WI38 (cell line): ENCODE data around the gene PRDM12.

Source experiments
- H3K4me3 ChIP-seq: 2 replicates; pipeline ENCODE4 v1.5.1; 2011; ENCODE audit warnings: low read depth, mild to moderate bottlenecking, control low read depth, low read length
- TF ChIP-seq, protein P1 (sequence below): IDR thresholded peaks from 2 replicates; pipeline ENCODE4 v1.5.1; 2012; ENCODE audit warnings: low read depth, mild to moderate bottlenecking, control low read depth, low read length

The PRDM12 gene

GRCh38 chr9:130692321-130692720 lies 27.9 kb downstream of the PRDM12 start:
- TF ChIP-seq, protein P1, sequence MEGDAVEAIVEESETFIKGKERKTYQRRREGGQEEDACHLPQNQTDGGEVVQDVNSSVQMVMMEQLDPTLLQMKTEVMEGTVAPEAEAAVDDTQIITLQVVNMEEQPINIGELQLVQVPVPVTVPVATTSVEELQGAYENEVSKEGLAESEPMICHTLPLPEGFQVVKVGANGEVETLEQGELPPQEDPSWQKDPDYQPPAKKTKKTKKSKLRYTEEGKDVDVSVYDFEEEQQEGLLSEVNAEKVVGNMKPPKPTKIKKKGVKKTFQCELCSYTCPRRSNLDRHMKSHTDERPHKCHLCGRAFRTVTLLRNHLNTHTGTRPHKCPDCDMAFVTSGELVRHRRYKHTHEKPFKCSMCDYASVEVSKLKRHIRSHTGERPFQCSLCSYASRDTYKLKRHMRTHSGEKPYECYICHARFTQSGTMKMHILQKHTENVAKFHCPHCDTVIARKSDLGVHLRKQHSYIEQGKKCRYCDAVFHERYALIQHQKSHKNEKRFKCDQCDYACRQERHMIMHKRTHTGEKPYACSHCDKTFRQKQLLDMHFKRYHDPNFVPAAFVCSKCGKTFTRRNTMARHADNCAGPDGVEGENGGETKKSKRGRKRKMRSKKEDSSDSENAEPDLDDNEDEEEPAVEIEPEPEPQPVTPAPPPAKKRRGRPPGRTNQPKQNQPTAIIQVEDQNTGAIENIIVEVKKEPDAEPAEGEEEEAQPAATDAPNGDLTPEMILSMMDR = no peak
- H3K4me3 ChIP-seq = no peak overlapping the region

DNA sequence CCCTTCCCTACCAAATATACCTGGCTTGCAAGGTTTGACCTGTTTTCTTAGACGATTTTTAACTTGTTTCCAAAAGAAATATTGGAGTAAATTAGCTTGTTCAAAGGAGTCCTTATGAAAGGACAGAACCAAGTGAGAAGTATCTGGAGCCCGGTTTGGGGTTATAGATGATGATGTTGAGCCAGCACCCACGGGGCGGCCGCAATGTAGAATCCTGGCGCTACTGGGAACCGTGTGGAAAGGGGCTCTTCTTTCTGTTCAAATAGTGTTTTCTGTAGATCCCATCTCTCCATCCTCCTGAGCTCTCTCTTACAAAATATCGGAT lies 28.7 kb downstream of the PRDM12 start:
- TF ChIP-seq, protein P1 = no peak

DNA sequence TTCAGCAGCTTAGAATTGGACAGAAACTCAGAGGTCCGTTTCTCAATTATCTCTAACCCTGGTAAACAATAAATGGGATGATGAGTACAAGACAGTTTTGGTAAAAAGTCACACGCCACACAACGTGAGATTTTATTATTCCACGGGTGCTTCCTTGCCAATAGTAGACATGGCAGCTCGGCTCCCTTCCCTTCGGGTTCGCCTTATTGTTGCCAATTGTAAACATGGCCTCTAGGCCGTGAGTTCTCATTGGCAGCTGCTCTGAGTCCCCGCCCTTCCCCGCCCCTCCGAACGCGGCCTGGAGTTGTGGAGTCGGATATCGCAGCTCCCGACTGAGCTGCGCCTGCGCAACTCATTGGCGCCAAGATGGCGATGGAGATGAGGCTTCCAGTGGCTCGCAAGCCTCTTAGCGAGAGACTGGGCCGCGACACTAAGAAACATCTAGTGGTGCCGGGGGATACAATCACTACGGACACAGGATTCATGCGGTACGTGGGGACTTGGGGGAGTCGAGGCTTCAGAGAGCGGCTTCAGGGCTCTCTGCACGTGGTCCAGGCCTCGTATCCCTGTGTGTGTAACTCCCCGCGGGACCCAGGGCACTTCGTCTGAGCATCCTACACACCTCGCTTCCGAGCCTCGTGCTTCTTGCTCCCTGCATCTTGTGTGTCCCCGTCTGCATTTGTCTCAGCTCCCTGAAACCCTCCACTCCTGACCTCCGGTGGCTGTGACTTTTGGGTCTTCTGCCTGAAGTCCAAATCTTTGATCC lies 29.2 kb downstream of the PRDM12 start, which contains the start of gene EXOSC2:
TSS of gene EXOSC2 (plus strand) at position 355 of the 766 bp plus-strand sequence. CDS start at position 367, 12 bp downstream.
- TF ChIP-seq, protein P1 = no peak
- peak within 1 kb of the TSS; percentile 67 for H3K4me3 ChIP-seq

More for the DNA sequence above, 28.7 kb downstream of the PRDM12 start:
- H3K4me3 ChIP-seq = peak overlapping the region; percentile 67

- TF ChIP-seq, protein P1 = no peak
- H3K4me3 ChIP-seq = peak overlapping the region; percentile 67
Measured at GRCh38 chr9:130694205-130694604, 29.8 kb downstream of the PRDM12 start.

DNA sequence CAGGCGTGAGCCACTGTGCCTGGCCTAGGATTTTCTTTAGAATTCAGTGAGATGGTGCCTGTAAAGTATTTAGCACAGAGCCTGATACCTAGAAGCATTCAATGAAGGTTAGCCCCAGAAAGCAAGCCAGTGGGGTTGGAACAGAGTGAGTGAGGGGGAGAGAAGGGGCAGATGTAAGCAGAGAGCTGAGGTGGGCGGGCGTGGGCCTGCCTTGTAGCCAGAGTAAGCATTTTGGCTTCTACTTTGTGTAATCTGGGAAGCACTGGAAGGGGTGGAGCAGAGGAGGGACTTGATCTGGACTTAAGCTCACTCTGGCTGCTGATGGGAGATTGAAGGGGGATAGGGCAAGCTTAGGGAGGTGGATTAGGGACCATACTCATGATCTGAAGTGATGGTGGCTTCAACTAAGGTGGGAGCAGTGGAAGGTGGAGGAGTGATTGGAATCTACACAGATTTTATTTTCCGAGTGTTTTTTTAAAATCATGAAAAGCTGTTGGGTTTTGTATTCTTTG lies 31.8 kb downstream of the PRDM12 start:
- TF ChIP-seq, protein P1 = no peak
- no peak overlapping the region for H3K4me3 ChIP-seq

- no peak overlapping the region for H3K4me3 ChIP-seq
- TF ChIP-seq, protein P1 = no peak
Measured at GRCh38 chr9:130696996-130697395, 32.6 kb downstream of the PRDM12 start.

DNA sequence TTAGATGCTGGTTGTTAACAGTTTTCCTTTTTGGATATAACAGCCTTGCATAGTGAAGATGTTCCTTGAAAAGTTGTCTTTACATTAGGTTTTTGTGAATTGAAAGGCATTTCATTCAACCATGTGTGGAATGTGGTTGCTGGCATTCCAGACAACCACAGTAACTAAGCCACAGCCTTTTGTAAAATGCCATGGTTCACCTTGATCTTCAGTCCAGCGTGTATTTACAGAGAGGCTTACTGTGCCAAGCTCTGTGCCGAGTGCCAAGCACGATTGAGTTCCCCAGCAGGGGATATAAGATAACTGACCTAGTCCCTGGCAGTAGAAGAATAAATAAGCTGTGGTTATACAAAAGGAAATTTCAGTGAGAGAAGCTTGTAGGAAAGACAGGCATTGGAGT lies 34.1 kb downstream of the PRDM12 start:
- H3K4me3 ChIP-seq = no peak overlapping the region
- TF ChIP-seq, protein P1 = no peak
